SU-DHL-6 (cell line): ENCODE data around the gene RASSF3.
"Not testable (repeated sequence)": the region's sequence is repeated elsewhere in the genome, so short reads cannot be mapped to it uniquely, and the experiment has no call there.

Experiments used
- H2AFZ ChIP-seq: fragments of 200-600 bp; sonication (generic); 2 replicates; pipeline ENCODE4 v1.6.1; 2014; ENCODE audit warnings: low read depth, mild to moderate bottlenecking, moderate library complexity, mixed read lengths, antibody characterized with exemption, low read length; ENCODE audit not compliant: severe bottlenecking
- H3F3A ChIP-seq: fragments of 200-600 bp; shearing (Covaris generic); 2 replicates; pipeline ENCODE4 v1.6.0; 2016; ENCODE audit warnings: antibody characterized with exemption, mild to moderate bottlenecking; ENCODE audit not compliant: insufficient read depth
- H3K27ac ChIP-seq: fragments of 200-600 bp; sonication (generic); 2 replicates; pipeline ENCODE4 v1.5.1; 2016; ENCODE audit warnings: low read depth, mild to moderate bottlenecking, low read length, moderate library complexity, mixed read lengths
- H3K27me3 ChIP-seq: fragments of 200-600 bp; sonication (generic), shearing (Covaris generic); 2 replicates; pipeline ENCODE4 v1.6.0; 2014; ENCODE audit warnings: mild to moderate bottlenecking, low read length
- H3K36me3 ChIP-seq: fragments of 200-600 bp; sonication (generic); 2 replicates; pipeline ENCODE4 v1.6.1; 2014; ENCODE audit warnings: mild to moderate bottlenecking, low read length, mixed read lengths
- H3K4me2 ChIP-seq: fragments of 300-600, 200-600 bp; shearing (Covaris generic), sonication (generic); 2 replicates; pipeline ENCODE4 v1.6.0; 2014; ENCODE audit warnings: low read length, low read depth, mild to moderate bottlenecking; ENCODE audit not compliant: poor library complexity, severe bottlenecking
- H3K4me3 ChIP-seq: fragments of 200-600 bp; sonication (generic); 2 replicates; pipeline ENCODE4 v1.5.1; 2014; ENCODE audit warnings: antibody characterized with exemption, low read length, mild to moderate bottlenecking, mixed read lengths; ENCODE audit not compliant: insufficient read depth, poor library complexity, severe bottlenecking
- H3K79me2 ChIP-seq: fragments of 200-600 bp; sonication (generic); 2 replicates; pipeline ENCODE4 v1.6.1; 2014; ENCODE audit warnings: mild to moderate bottlenecking, low read length, moderate library complexity; ENCODE audit not compliant: insufficient read depth
- H3K9ac ChIP-seq: fragments of 200-600 bp; sonication (generic); 2 replicates; pipeline ENCODE4 v1.7.0; 2014; ENCODE audit warnings: mild to moderate bottlenecking, low read length
- H3K9me2 ChIP-seq: fragments of 200-600 bp; sonication (generic); replicated peaks from 2 replicates; pipeline ENCODE4 v1.6.1; 2014; ENCODE audit warnings: low read length; ENCODE audit not compliant: insufficient read depth
- H3K9me3 ChIP-seq: fragments of 200-600 bp; sonication (generic); 2 replicates; pipeline ENCODE4 v1.6.1; 2014; ENCODE audit warnings: low read length, mixed read lengths; ENCODE audit not compliant: insufficient read depth
- H4K20me1 ChIP-seq: fragments of 200-600 bp; sonication (generic); 2 replicates; pipeline ENCODE4 v1.6.1; 2014; ENCODE audit warnings: low read depth, mild to moderate bottlenecking, antibody characterized with exemption, low read length, moderate library complexity, mixed read lengths
- EZH2phosphoT487 ChIP-seq: fragments of 200-600 bp; sonication (generic), shearing (Covaris generic); conservative IDR thresholded peaks from 2 replicates; pipeline ENCODE4 v1.6.1; 2018; ENCODE audit warnings: mild to moderate bottlenecking, antibody characterized with exemption, low read length, moderate library complexity, mixed read lengths
- TF ChIP-seq, protein P1 (sequence below): fragments of 200-600 bp; sonication (generic); IDR thresholded peaks from one replicate; pipeline ENCODE4 v1.5.1; 2017; ENCODE audit warnings: antibody characterized with exemption, mild to moderate bottlenecking, low read length, moderate library complexity; ENCODE audit not compliant: insufficient read depth, poor library complexity, severe bottlenecking

The RASSF3 gene

DNA sequence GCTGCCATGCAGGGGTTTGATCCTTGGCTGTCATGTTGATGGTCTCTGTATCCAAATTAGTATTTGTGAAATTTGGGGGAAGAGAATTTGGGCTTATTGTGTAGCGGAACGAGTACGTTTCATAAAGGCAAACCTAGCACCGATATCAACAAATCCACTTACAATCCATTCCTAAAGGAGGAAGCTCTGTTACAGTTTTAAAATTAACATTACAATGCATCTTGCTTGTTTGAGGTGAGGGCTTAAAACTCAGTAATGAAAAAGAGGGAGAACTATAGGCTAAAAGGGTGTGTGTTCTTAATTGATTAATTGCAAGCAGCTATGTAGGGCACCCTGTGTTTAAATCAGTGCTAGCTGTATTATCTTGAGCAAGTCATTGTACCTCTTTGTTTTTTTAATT, 13.7 kb downstream of the RASSF3 start:
- Histone ChIP-seq H3K4me2 (no peak overlapping the region), H3K9me2 (no peaks in the 10 kb centered on the region), H4K20me1 (no peaks in the 10 kb centered on the region), H3K9ac (no peak overlapping the region), H2AFZ (no peak overlapping the region), H3K9me3 (no peaks in the 10 kb centered on the region), H3K27ac (no peak overlapping the region), H3K27me3 (no peaks in the 10 kb centered on the region), H3F3A (peaks cover 19% of the 10 kb centered on the region), H3K36me3 (no peaks in the 10 kb centered on the region), H3K79me2 (peaks cover 92% of the 10 kb centered on the region), H3K4me3 (no peak overlapping the region)
- no peak for TF ChIP-seq EZH2phosphoT487
- TF ChIP-seq, protein P1, sequence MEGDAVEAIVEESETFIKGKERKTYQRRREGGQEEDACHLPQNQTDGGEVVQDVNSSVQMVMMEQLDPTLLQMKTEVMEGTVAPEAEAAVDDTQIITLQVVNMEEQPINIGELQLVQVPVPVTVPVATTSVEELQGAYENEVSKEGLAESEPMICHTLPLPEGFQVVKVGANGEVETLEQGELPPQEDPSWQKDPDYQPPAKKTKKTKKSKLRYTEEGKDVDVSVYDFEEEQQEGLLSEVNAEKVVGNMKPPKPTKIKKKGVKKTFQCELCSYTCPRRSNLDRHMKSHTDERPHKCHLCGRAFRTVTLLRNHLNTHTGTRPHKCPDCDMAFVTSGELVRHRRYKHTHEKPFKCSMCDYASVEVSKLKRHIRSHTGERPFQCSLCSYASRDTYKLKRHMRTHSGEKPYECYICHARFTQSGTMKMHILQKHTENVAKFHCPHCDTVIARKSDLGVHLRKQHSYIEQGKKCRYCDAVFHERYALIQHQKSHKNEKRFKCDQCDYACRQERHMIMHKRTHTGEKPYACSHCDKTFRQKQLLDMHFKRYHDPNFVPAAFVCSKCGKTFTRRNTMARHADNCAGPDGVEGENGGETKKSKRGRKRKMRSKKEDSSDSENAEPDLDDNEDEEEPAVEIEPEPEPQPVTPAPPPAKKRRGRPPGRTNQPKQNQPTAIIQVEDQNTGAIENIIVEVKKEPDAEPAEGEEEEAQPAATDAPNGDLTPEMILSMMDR = no peak

DNA sequence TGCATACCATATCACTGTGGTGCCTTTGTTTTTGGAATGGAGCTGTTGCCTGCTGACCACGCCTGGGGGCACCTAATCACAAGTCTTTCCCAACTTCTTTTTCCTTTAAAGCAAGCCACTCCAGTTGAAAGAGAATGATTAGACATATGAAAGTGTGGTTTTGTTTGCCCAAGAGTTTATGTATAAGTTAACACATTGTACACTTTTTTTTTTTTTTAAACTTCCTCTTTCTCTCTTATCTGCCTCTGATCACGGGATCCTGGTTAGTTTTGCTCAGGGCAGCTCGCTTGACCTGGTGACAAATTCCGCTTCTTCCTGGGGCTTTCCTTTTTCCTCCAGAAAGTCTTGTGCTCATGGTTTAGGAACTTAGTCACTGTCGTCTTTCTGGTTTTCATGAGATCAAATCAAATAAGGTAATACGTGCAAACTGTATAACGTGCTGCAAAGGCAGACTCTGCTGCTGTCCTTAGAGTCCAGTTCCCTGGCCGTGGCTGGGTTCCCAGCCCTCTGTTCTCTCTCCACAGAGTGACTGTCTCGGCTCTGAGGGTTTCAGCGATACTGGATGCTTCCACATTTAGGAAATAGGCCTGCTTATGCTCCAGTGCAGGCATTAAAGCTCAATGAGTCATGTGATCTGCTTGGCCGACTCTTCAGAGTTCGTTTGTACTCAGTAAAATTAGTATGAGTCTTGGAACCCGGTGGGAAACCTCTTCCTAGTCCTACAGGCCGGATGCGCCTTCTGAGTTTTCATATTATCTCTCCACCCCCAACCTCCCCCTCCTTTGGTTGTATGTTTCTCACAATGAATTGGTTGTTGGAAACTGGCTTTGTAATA, 15.2 kb downstream of the RASSF3 start:
- peaks cover 90% of the 10 kb centered on the region for H3K79me2 ChIP-seq
- peak overlapping the region; percentile 69 for H2AFZ ChIP-seq
- peak overlapping the region; percentile 47 for H3K4me3 ChIP-seq
- peak overlapping the region; percentile 81 for H3K4me2 ChIP-seq
- H3K9ac ChIP-seq = peak overlapping the region; percentile 56
- H3K36me3 ChIP-seq = no peaks in the 10 kb centered on the region
- no peaks in the 10 kb centered on the region for H4K20me1 ChIP-seq
- H3F3A ChIP-seq = peaks cover 9% of the 10 kb centered on the region
- H3K9me2 ChIP-seq = no peaks in the 10 kb centered on the region
- H3K27ac ChIP-seq = peak overlapping the region; percentile 49
- H3K27me3 ChIP-seq = no peaks in the 10 kb centered on the region
- TF ChIP-seq, protein P1 = no peak
- TF ChIP-seq EZH2phosphoT487 = no peak
- no peaks in the 10 kb centered on the region for H3K9me3 ChIP-seq

DNA sequence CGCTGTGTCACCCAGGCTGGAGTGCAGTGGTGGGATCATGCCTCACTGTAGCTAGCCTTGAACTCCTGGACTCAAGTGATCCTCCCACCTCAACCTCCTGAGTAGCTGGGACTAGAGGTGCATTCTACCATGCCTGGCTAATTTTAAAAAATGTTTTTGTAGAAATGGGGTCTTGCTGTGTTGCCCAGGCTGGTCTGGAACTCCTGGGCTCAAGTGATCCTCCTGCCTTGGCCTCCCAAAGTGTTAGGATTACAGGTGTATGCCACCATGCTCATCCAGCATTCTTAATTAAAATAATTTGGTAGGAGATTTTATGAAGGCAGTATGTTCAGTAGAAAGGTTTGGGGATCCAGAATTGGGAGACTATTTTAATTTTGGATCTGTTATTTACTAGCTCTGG, 16.3 kb downstream of the RASSF3 start:
- H4K20me1 ChIP-seq, H3K36me3 ChIP-seq, H3K27me3 ChIP-seq, H3K4me3 ChIP-seq, H3K27ac ChIP-seq, H2AFZ ChIP-seq, H3K9ac ChIP-seq, H3F3A ChIP-seq, H3K9me3 ChIP-seq, H3K4me2 ChIP-seq, H3K9me2 ChIP-seq: not testable (repeated sequence)
- H3K79me2 ChIP-seq = peaks cover 94% of the 10 kb centered on the region

DNA sequence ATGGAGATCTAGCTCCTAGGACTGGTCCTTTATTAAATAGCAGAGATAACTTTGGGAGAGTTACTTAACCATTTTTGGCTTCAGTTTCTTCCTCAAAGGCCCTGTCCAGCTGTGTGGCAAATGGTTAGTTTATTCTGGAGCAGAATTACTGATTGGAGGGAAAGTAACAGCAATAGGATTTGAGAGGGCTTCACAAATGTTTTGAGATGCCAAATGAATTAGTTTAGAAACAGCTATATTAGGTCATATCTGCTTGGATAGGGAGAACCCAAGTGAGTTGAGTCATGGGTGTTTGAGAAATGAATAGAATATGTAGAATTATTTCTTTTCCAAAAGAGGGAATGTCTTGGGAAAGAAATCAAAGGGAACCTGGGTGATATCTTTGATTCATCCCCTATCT, 17.5 kb downstream of the RASSF3 start:
- Histone ChIP-seq H3F3A (peaks cover 6% of the 10 kb centered on the region), H3K4me3 (no peak overlapping the region), H3K4me2 (no peak overlapping the region), H3K9me2 (no peaks in the 10 kb centered on the region), H3K9ac (no peak overlapping the region), H3K36me3 (no peaks in the 10 kb centered on the region), H3K9me3 (no peaks in the 10 kb centered on the region), H3K27me3 (no peaks in the 10 kb centered on the region), H3K79me2 (peaks cover 94% of the 10 kb centered on the region), H3K27ac (no peak overlapping the region), H2AFZ (no peak overlapping the region), H4K20me1 (no peaks in the 10 kb centered on the region)
- TF ChIP-seq, protein P1 = no peak
- no peak for TF ChIP-seq EZH2phosphoT487
